ENCODE measurements around the gene NUP98. TPM values are rescaled to one million over a fixed set of nuclear protein-coding genes. Genes with fewer than 3 reads are reported as not detected.
"Not testable (repeated sequence)": the region's sequence is repeated elsewhere in the genome, so short reads cannot be mapped to it uniquely, and the experiment has no call there.

NUP98 gene
- total RNA-seq, 1 donor from 2014 or later, result 24.7 TPM

DNA sequence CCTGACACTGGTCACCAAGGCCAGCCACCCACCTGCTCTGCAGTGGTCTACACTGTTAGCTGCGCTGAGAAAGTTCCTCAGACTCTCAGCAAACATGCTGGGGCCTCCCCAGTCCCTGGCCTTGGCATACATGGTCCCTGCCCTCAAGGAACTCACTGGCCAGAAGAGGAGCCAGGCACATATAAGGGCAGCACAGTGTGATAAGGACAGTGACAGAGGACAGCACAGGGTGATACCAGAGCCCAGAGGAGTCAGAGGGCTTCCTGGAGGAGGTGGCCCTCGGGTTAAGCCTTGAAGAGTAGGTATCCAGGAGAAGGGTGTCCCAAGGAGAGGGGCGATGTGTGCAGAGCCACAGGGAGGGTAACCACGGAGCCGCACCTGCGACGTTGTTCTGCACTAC, 151.8 kb downstream of the NUP98 start:
- no peak for ATAC-seq
- DNase-seq (ENCODE audit: low spot score), result no peak

GRCh38 chr11:3644817-3645235, 152.5 kb downstream of the NUP98 start, which contains the start of gene ART1:
Gene ART1, plus strand, starts transcription at chr11:3645128. Its CDS starts 14,086 bp downstream, at chr11:3659214.
- no peak for ATAC-seq
- DNase-seq (ENCODE audit: low spot score), result no peak

GRCh38 chr11:3643102-3643546, 154.2 kb downstream of the NUP98 start:
- not testable (repeated sequence) for DNase-seq (ENCODE audit: low spot score); ATAC-seq

DNA sequence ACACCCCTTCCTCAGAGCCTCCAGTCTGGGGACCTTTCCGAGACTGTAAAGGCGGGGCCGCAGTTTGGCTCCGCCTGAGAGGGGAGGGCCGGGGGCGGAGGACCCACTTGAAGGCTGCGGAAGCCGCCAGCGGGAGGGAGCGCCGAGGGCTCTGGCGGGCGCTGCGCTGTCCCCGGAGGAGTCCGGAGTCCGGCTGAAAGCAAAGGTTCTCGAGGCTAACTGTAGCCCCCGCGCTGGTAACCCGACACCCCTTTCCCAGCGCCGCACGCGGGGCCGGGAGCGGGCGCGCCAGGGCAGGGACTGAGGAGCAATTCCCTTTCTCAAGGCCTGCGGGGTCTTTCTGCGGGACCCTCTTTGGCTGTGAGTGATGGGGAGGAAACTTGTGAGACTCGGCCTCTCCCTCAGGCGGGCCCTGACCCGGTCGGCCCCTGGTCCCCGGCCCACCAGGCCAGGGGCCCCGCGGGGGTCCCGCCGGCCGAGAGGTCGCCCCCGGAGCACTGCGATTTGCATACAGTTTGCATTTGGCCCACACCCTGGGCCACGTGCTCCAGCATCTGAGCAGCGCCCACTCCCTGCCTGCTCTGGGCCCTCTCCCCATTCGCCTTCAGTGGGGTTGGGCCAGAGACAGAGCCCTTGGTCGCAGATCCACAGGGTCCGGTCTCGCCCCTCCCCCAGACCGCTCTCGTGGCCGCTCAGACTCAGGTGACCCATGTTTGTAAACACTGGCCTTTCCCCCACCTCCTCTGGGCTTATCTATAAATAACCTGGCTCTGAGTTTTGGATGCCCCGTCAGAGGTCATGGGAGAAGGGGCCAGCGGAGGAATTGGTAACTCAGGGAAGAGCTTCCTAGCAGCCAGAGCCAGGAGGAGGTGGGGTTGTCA, 155.0 kb downstream of the NUP98 start:
- peak; percentile 69 for DNase-seq (ENCODE audit: low spot score)
- peak; percentile 90 for ATAC-seq

GRCh38 chr11:3641701-3642070, 155.7 kb downstream of the NUP98 start, which contains the start of gene ART5:
Gene ART5, minus strand, starts transcription at chr11:3641992. Its CDS starts 130 bp downstream, at chr11:3641862.
- no peak for ATAC-seq
- no peak for DNase-seq (ENCODE audit: low spot score)

DNA sequence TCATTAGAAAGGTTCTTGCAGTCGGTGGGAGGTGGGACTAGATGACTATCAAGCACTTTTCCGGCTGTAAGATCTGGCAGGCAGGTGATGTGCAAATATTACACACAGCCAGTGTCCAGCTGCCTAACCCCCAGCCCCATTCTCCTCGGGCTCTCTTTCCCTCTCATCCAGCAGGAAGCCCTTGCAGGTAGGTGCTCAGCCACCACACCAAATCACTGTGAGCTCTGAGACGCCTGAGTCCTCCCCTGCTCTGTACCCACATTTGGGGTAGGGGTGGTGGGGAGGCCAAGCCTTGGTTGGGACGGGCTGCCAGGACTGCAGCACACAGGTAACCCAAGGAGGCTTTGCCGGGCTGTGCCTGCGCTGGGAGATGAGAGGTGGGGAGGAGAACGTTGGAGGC, 156.2 kb downstream of the NUP98 start:
- DNase-seq (ENCODE audit: low spot score) (no peak), ATAC-seq (no peak)

DNA sequence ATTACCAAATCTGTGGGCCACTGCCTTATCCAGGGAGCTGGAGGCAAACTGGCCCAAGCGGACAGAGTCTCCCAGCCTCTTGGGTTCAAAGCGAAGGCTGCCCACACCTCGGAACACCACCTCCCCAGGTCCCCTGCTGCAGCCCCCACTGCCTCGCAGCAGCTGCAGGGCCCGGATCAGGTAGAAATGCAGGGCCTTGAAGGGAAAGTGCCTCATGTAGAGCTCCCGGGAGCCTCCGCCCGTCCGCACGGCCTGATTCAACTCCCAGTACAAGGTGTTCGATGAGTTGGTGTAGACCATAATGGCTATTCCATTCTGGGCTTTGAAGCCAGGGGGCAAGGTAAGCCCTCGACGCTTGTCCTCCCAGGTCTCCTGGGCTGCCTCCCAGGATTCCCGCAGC, 157.5 kb downstream of the NUP98 start:
- ATAC-seq (no peak), DNase-seq (ENCODE audit: low spot score) (no peak)

DNA sequence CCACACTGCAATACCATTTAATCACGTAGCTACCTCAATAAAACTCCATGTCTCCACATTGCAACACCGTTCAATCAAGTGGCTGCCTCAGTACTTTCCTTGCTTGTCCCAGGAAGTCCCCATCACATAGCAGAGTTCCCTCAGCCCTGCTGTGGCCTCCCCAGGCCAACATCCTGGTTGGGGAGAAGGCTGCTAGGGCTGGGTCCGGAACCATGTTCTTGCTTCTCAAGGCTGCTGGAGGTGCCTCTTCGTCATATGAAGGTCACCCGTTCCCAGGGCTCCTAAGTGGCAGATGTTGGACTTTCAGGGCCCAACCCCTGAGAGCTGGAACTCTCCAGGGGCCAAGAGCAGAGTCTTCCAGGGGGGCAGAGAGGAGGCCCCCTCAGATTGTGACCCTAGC, 158.8 kb downstream of the NUP98 start:
- DNase-seq (ENCODE audit: low spot score) (no peak), ATAC-seq (no peak)

DNA sequence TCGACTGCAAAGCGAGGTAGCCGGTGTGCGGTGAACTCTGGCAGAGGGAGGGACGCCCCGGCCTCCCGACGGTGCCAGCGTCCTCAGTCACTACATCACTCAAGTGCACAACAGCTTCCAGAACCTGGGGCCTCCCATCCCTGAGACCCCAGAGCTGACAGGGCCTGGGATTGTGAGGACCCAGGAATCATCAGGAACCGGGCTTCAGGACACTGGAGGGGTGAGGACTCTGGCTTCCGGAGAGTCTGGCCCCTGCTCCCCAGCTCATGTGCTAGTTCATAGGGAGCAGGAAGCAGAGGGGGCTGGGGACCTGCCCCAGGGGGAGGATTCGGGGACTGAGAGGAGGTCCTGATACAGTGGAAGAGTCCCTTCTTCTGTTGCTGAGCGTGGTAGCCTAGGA, 160.2 kb downstream of the NUP98 start:
- DNase-seq (ENCODE audit: low spot score) (no peak), ATAC-seq (no peak)

DNA sequence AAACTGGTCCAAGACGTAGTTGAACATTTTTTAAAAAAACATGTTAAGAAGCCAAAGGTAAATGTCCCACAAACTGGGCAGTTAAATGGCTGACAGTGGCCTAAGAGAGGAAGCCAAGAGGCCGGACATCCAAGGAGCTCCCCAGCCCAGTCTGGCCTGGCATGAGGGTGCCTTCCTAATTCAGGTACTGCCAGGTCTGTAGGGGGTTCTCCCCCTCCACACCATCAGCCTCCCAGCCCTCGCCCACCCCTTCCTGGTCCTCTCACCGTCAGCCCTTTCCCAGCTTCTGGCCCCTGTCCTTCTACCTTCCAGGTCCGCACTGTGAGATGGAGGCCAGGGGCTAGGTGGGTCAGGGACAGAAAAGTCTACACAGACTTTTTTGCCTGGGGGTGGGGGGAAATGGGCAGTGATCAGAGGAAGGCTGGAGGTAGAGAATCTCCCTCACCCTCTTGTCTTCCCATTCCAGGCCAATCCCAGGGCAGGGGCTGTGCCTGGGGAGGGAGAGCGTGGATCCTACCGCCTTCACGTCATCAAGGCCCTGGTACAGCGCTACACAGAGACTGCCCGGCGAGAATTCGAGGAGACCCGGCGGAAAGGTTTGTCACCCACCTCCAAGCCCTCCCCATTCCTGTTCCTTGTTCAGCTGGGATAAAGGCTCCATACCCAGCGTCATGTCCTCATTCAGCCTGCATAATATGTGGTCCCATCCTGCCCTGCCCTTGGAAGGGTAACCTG, 161.5 kb downstream of the NUP98 start:
- ATAC-seq, result no peak
- DNase-seq (ENCODE audit: low spot score), result no peak

DNA sequence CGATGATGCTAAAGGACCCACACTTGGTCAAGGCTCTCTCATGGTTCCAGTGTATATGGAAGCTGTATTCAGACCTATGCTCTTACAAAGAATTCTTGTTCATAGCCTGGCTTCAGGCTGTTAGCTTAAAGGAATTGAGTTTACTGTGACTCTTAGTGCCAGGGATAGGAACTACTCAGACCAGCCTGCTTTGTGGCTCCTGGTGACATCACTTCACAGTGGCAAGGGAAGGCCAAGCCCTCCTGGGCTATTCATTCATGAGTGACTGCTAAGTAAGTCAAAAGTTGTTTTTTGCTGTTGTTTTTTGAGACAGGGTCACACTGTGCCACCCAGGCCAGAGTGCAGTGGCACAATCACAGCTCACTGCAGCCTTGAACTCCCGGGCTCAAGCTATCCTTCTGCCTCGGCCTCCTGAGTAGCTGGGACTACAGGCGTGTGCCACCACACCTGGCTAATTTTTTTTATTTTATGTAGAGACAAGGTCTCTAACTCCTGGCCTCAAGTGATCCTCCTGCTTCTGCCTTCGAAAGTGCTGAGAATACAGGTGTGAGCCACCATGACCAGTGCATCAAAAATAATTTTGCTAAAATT, 165.2 kb downstream of the NUP98 start:
- DNase-seq (ENCODE audit: low spot score) (no peak), ATAC-seq (no peak)

DNA sequence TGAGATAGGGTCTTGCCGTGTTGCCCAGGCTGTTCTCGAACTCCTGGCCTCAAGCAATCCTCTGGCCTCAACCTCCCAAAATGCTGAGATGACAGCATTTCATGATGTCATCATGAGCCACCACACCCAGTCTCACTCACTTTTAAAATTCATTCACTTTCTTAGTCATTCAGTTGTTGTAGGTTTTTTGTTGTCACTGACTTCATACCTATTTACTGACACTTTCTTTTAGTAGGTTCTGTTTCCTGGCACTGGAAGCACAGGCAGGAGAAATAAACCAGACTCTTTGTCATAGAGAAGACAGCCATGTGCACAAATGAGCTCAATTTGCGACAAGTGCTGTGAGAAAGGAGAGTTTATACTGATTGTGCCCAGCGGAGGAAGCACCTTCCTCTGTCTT, 166.0 kb downstream of the NUP98 start:
- ATAC-seq (no peak), DNase-seq (ENCODE audit: low spot score) (no peak)

- DNase-seq (ENCODE audit: low spot score), result no peak
- no peak for ATAC-seq
These were observed 170.1 kb downstream of the NUP98 start for GRCh38 chr11:3627291-3627690.

GRCh38 chr11:3626250-3626960, 170.9 kb downstream of the NUP98 start:
- DNase-seq (ENCODE audit: low spot score) (no peak), ATAC-seq (peak; percentile 33)

Other genes starting within 250 kb of the NUP98 start
- not detected for gene ART5, start 155.6 kb downstream of the NUP98 start, total RNA-seq
- gene ART1, start 152.4 kb downstream of the NUP98 start, total RNA-seq, result not detected
- 0.78 TPM for gene CHRNA10, start 126.2 kb downstream of the NUP98 start, total RNA-seq
- 20.8 TPM for gene PGAP2, start 11.0 kb upstream of the NUP98 start, total RNA-seq
- gene RHOG, start 43.4 kb upstream of the NUP98 start, total RNA-seq, result 15.5 TPM
- 45.9 TPM for gene STIM1, start 58.1 kb upstream of the NUP98 start, total RNA-seq